ENCODE results near the gene CHCHD3.

- TF ChIP-seq ZBTB20 (tag by site-specific recombination; IDR thresholded peaks at IDR 0.05), result no peak
- no peak for TF ChIP-seq ZBTB21 (tag by site-specific recombination; IDR thresholded peaks at IDR 0.05)
- TF ChIP-seq ZNF701 (tag by site-specific recombination; IDR thresholded peaks at IDR 0.05), result no peak
- TF ChIP-seq FEZF1 (tag by site-specific recombination; IDR thresholded peaks at IDR 0.05), result no peak
- TF ChIP-seq ZNF266 (tag by site-specific recombination; IDR thresholded peaks at IDR 0.05; ENCODE audit: low read depth), result no peak
These were observed 17.9 kb upstream of the CHCHD3 start for GRCh38 chr7:133099633-133100286.
